Adrenal gland (tissue), 12 donors: Measurements from ENCODE around the gene ATF7IP. TPM values are rescaled to one million over a fixed set of nuclear protein-coding genes. Genes with fewer than 3 reads are reported as not detected.

Experiments used
- DNase-seq, 7 donors: peaks; one replicate each; pipeline ENCODE4 v3.0.0-alpha.2; 2019 to 2020
- H3K27ac ChIP-seq, 5 donors: fragments of 200-600 bp; sonication (generic) in 4 of 5; 1 replicate in 3 of 5; 2 replicates in 2 of 5; pipeline versions ENCODE4 v1.5.1 to v1.8.0; 2016 to 2020; ENCODE audit warnings: mild to moderate bottlenecking in 1 of 5
- H3K27me3 ChIP-seq: fragments of 200-600 bp; 2 replicates; pipeline ENCODE4 v1.8.0; 2021
- H3K36me3 ChIP-seq, 2 donors: fragments of 200-600 bp; replicated peaks in 1 of 2; 1 replicate in 1 of 2; 2 replicates in 1 of 2; pipeline versions ENCODE4 v1.5.1 to v1.8.0; 2018 to 2022
- H3K4me1 ChIP-seq, 2 donors: fragments of 200-600 bp; replicated peaks in 1 of 2; 1 replicate in 1 of 2; 2 replicates in 1 of 2; pipeline versions ENCODE4 v1.5.1 to v1.8.0; 2018 to 2021
- H3K4me3 ChIP-seq, 4 donors: fragments of 200-600 bp; sonication (generic) in 3 of 4; one replicate each; pipeline ENCODE4 v1.5.1; 2016 to 2018
- H3K9me3 ChIP-seq, 3 donors: fragments of 200-600 bp; sonication (generic) in 1 of 3; replicated peaks in 1 of 3; 1 replicate in 2 of 3; 2 replicates in 1 of 3; pipeline versions ENCODE4 v1.5.1 to v1.8.0; 2016 to 2021
- POLR2A ChIP-seq, 2 donors: fragments of 450-650 bp; IDR thresholded peaks; one replicate each; pipeline ENCODE4 v1.6.1; 2017; ENCODE audit warnings: antibody characterized with exemption in 2 of 2, mild to moderate bottlenecking in 2 of 2, moderate library complexity in 1 of 2
- WGBS, 4 donors: extraction: QIAGEN DNeasy Blood & Tissue Kit in 2 of 4; methylation state at CpG; one replicate each; pipeline versions ENCODE4 v1.1.5 to v1.1.7; 2013 to 2017; 5-methylcytosine and 5-hydroxymethylcytosine counted together
- intact Hi-C, 2 donors: fragments of 100-400 bp; cut with DNase I; formaldehyde crosslinking; loops; one replicate each; pipeline versions ENCODE4 v1.14.1 to v1.15.0; 2022 to 2023
- polyA plus RNA-seq, 3 donors: library from polyadenylated mRNA; stranded (reverse); fragments of 200-250 nt in 2 of 3; fragments of 350-450 nt in 1 of 3; fragmentation: Illumina TruSeq in 1 of 3; extraction: RNeasy Lipid Tissue Mini Kit (QIAGEN cat#74804) in 1 of 3; gene quantifications; one replicate each; pipeline ENCODE4 v1.2.3, GENCODE V29; 2013 to 2014
- total RNA-seq, 9 donors: library from RNA; depleted of rRNA in 4 of 9; stranded (reverse); fragments of >200 nt in 4 of 9; fragments of 120-200 nt in 1 of 9; fragmentation: NEBNext Ultra II Directional in 1 of 9; extraction: Animal tissue kit (Norgen Biotek cat#: 25700) in 1 of 9; gene quantifications; one replicate each; pipeline versions ENCODE4 v1.1.0 to v1.2.4, GENCODE V29; 2013 to 2023
- TF ChIP-seq, protein P1 (sequence below), 6 experiments: fragments of 450-650 bp in 4 of 6; fragments of 200-600 bp in 2 of 6; sonication (generic) in 1 of 6; IDR thresholded peaks; 1 replicate in 5 of 6; 2 replicates in 1 of 6; pipeline versions ENCODE4 v1.5.1 to v1.8.0; 2016 to 2021; ENCODE audit warnings: antibody characterized with exemption in 6 of 6, mild to moderate bottlenecking in 2 of 6, moderate library complexity in 1 of 6
- donor health status: healthy with polysubstance abuse.
- donor health status: Bipolar disorder and iron deficiency.
- donor health status: DM: yes; HTN: yes; CAD: no.
- donor health status: DM: no; HTN: no; CAD: no.
- donor health status: DM: no; HTN: no; CAD: no.
- donor health status: DM: yes; HTN: yes; CAD: no.

Gene ATF7IP
- total and polyA plus RNA-seq, 12 donors = 8.5 to 101 (median 45.3) TPM

DNA sequence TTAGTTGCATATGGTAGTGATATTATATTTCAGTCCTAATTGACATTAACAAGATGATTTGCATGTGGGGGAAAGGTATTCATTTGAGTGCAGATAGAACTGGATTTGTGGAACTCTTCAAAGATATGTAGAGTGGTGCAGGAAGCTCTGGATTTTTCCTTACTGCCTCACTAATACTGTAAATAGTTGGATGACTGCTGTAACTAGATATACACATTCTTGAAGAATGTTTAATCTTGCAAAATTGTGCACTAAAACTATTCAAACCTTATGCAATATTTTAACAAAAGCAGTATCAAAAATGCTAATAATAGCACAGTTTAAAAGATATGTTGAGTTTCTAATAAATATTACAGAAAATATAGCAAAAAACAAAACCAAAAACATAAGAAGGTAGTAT lies 43.1 kb upstream of the ATF7IP start:
- TF ChIP-seq POLR2A (IDR thresholded peaks at IDR 0.05) = no peak
- TF ChIP-seq, protein P1, sequence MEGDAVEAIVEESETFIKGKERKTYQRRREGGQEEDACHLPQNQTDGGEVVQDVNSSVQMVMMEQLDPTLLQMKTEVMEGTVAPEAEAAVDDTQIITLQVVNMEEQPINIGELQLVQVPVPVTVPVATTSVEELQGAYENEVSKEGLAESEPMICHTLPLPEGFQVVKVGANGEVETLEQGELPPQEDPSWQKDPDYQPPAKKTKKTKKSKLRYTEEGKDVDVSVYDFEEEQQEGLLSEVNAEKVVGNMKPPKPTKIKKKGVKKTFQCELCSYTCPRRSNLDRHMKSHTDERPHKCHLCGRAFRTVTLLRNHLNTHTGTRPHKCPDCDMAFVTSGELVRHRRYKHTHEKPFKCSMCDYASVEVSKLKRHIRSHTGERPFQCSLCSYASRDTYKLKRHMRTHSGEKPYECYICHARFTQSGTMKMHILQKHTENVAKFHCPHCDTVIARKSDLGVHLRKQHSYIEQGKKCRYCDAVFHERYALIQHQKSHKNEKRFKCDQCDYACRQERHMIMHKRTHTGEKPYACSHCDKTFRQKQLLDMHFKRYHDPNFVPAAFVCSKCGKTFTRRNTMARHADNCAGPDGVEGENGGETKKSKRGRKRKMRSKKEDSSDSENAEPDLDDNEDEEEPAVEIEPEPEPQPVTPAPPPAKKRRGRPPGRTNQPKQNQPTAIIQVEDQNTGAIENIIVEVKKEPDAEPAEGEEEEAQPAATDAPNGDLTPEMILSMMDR (IDR thresholded peaks at IDR 0.05) = no peak
- DNase-seq = no peak
- Histone ChIP-seq H3K27me3 (no peaks in the 10 kb centered on the region), H3K9me3 (no peaks in the 10 kb centered on the region), H3K4me1 (no peaks in the 10 kb centered on the region), H3K36me3 (no peaks in the 10 kb centered on the region), H3K27ac (no peak overlapping the region), H3K4me3 (no peak overlapping the region)
- intact Hi-C loops = no loop called here

DNA sequence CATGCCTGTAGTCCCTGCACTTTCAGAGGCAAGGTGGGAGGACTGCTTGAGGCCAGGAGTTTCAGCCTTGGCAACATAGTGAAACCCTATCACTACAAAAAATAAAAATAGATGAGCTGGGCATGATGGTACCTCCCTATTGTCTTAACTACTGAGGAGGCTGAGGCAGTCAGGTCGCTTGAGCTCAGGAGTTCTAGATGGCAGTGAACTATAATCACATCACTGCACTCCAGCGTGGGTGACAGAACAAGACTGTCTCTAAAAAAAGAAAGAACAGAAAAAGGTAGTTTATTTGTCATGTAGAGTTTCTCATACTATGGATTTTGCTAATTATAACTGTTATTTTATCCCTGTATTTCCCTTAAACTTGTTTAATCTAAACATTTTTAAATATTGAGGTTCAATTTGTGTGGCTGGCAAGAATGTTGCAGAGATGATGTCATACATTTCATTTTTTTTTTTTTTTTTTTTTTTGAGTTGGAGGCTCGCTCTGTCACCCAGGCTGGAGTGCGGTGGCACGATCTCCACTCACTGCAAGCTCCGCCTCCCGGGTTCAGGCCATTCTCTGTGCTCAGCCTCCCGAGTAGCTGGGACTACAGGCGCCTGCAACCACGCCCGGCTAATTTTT lies 39.7 kb upstream of the ATF7IP start:
- Histone ChIP-seq H3K9me3 (no peaks in the 10 kb centered on the region), H3K4me3 (no peak overlapping the region), H3K36me3 (no peaks in the 10 kb centered on the region), H3K27ac (no peak overlapping the region), H3K4me1 (no peaks in the 10 kb centered on the region), H3K27me3 (no peaks in the 10 kb centered on the region)
- intact Hi-C loops = no loop called here
- WGBS, 4 donors = 87 to 95% (median 93%) methylated on average over 11 of the region's 11 CpGs
- TF ChIP-seq POLR2A (IDR thresholded peaks at IDR 0.05) = no peak
- DNase-seq = no peak

DNA sequence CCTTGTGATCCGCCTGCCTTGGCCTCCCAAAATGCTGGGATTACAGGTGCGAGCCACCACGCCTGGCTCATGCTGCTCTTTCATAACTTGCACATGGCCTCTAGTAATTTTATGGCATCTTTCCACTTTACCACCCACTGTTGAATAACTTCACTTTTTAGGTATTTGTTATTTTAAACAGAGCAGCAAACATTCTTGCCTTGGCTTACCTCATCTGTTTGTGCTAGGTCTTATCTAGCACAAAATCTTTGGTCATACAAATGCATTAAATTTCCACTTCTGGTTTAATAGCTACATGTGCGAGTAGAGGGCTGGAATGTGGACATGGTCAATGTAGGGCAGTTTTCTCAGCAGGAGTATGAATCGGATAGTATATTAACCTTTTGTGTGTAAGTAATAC lies 38.8 kb upstream of the ATF7IP start:
- no peak overlapping the region for H3K27ac ChIP-seq
- H3K4me1 ChIP-seq = no peaks in the 10 kb centered on the region
- no peaks in the 10 kb centered on the region for H3K27me3 ChIP-seq
- H3K9me3 ChIP-seq = no peaks in the 10 kb centered on the region
- H3K36me3 ChIP-seq = no peaks in the 10 kb centered on the region
- intact Hi-C loops = no loop called here
- no peak for DNase-seq
- H3K4me3 ChIP-seq = no peak overlapping the region
- TF ChIP-seq POLR2A (IDR thresholded peaks at IDR 0.05) = no peak
- TF ChIP-seq, protein P1 (IDR thresholded peaks at IDR 0.05) = no peak
- WGBS, 4 donors = 80 to 94% (median 91%) methylated on average over 5 of the region's 5 CpGs

DNA sequence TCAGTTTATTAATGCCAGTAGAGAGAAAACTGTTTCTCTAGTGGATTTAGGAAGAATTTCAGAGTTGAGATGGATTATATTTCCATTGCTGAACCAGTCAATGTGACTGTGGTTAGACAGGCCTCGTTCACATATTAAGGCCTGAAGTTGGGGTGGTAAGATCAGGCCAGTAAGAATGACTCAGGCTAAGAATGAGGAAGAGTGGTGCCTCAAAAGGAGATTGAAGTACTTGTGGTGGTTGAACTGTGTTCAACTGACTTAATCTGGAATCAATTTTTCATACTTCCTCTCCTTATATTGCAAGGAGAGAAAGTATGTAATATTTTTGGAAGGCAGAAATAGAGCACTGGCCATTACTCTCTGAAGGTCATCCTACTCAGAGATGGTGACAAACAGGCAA lies 37.8 kb upstream of the ATF7IP start:
- H3K4me3 ChIP-seq = no peak overlapping the region
- TF ChIP-seq POLR2A (IDR thresholded peaks at IDR 0.05) = no peak
- TF ChIP-seq, protein P1 (IDR thresholded peaks at IDR 0.05) = no peak
- 38 to 78% (median 63%) methylated on average over 1 of the region's 1 CpG for WGBS, 4 donors
- intact Hi-C loops = no loop called here
- no peaks in the 10 kb centered on the region for H3K27me3 ChIP-seq
- H3K9me3 ChIP-seq = no peaks in the 10 kb centered on the region
- no peak for DNase-seq
- no peak overlapping the region for H3K27ac ChIP-seq
- H3K4me1 ChIP-seq = no peaks in the 10 kb centered on the region
- no peaks in the 10 kb centered on the region for H3K36me3 ChIP-seq

DNA sequence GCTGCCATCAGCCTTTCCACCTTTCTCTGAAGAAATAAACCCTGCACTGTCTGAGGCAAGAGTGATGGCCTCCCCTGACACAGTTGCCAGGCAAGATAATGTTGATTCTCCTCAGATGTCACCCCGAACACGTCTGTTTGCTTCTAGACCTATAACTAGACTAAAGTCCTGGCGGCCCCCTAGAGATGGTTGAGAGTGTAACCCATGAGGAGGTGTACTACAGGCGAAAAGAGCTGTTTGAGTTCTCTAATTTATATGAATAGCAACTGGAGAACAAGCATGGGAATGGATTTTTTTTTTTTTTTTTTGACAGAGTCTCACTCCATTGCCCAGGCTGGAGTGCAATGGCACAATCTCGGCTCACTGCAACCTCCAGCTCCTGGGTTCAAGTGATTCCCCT lies 33.0 kb upstream of the ATF7IP start:
- WGBS, 4 donors = 79 to 88% (median 82%) methylated on average over 5 of the region's 5 CpGs

More for the DNA sequence above, 33.0 kb upstream of the ATF7IP start:
- DNase-seq = no peak
- Histone ChIP-seq H3K9me3 (no peaks in the 10 kb centered on the region), H3K27ac (no peak overlapping the region), H3K36me3 (no peaks in the 10 kb centered on the region), H3K4me3 (no peak overlapping the region), H3K27me3 (no peaks in the 10 kb centered on the region), H3K4me1 (no peaks in the 10 kb centered on the region)
- TF ChIP-seq POLR2A (IDR thresholded peaks at IDR 0.05) = no peak
- TF ChIP-seq, protein P1 (IDR thresholded peaks at IDR 0.05) = no peak
- intact Hi-C loops = no loop called here
